Measurements from ENCODE around the gene GSTM3.

DNA sequence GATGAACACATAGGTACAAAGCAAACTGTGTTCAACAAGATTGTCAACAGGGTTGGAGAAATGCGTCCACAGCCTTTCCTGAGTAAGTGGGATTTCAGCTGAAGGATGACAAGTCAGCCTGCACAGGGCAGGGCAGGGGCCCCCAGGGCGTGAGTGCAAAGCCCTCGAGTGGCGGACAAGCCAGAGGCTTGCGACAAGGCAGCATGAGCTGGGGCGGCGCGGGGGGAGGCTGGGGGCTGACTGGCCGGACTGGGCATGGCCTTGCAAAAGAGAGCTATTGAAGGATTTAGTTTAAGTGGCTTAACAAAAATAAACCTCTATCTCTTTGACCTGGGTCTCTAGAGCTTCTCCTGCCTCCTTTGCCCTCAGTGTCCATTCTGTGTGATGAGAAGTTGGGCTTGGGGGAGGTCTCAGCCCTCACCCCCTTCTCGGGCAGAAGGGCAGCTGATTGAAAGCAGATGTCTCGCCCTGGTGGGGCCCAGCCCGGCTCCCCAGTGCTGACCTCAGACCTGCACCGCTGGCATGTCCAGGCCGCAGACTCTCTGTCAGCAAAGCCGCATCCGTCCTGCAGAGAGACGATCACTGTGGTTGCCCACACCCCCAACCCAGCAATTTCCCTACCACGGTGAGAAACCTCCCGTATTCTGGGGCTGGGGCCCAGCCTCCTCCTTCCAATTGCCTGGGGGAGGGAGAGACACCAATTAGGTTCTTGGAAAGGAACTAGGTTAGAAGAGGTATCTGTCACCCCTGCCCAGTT lies 47.2 kb upstream of the GSTM3 start:
- TF ChIP-seq POLR2A (IDR thresholded peaks at IDR 0.05) (no peak), CTCF (IDR thresholded peaks at IDR 0.05) (no peak)
